Purkinje cell (primary cell): ENCODE measurements around the gene ICAM4. TPM values are rescaled to one million over a fixed set of nuclear protein-coding genes. Genes with fewer than 3 reads are reported as not detected.

ENCODE experiments used
- polyA plus RNA-seq: library from polyadenylated mRNA; unstranded; fragments of >200 nt; fragmentation: Nextera tagmentation; gene quantifications from 2 replicates; pipeline ENCODE4 v1.2.1, GENCODE V29; 2014

Gene ICAM4
- not detected in 2 replicates for polyA plus RNA-seq

GRCh38 chr19:10286803-10287737, at the start of gene ICAM4:
Gene ICAM4, plus strand, starts transcription at chr19:10286955. Its CDS starts 58 bp downstream, at chr19:10287013.

GRCh38 chr19:10251792-10252694, 34.7 kb upstream of the ICAM4 start, which contains the start of gene MRPL4:
Gene MRPL4, plus strand, starts transcription at chr19:10252214. Its CDS starts 40 bp downstream, at chr19:10252254.

GRCh38 chr19:10270616-10271394, 15.9 kb upstream of the ICAM4 start, which contains the start of gene ICAM1:
Gene ICAM1, plus strand, starts transcription at chr19:10271120. Its CDS starts 40 bp downstream, at chr19:10271160.

GRCh38 chr19:10289836-10290356, 3.1 kb downstream of the ICAM4 start, which contains the start of gene ICAM5:
Gene ICAM5, plus strand, starts transcription at chr19:10289952. Its CDS starts 92 bp downstream, at chr19:10290044.

GRCh38 chr19:10309423-10309822, 22.7 kb downstream of the ICAM4 start, which contains the start of gene ZGLP1:
Gene ZGLP1, minus strand, starts transcription at chr19:10309815.

GRCh38 chr19:10315335-10316214, 28.8 kb downstream of the ICAM4 start, which contains the start of gene FDX2:
Gene FDX2, minus strand, starts transcription at chr19:10316015. Its CDS starts 19 bp downstream, at chr19:10315996.

GRCh38 chr19:10332965-10333757, 46.4 kb downstream of the ICAM4 start, which contains the start of gene RAVER1:
Gene RAVER1, minus strand, starts transcription at chr19:10333529. Its CDS starts 22 bp downstream, at chr19:10333507.

Other genes with a start within 250 kb of the ICAM4 start
- 8.1 and 10.2 TPM in 2 replicates for gene SHFL, start 200.6 kb upstream of the ICAM4 start, polyA plus RNA-seq
- gene ANGPTL6, start 184.3 kb upstream of the ICAM4 start, polyA plus RNA-seq, result 1.3 TPM in 1 of 2 replicates, not detected in the other
- gene PPAN, start 180.6 kb upstream of the ICAM4 start, polyA plus RNA-seq, result 0.21 and 0.94 TPM in 2 replicates
- gene P2RY11, start 175.3 kb upstream of the ICAM4 start, polyA plus RNA-seq, result not detected in 2 replicates
- gene EIF3G, start 167.1 kb upstream of the ICAM4 start, polyA plus RNA-seq, result 27.0 and 30.7 TPM in 2 replicates
- gene DNMT1, start 92.0 kb upstream of the ICAM4 start, polyA plus RNA-seq, result 28.9 and 38.4 TPM in 2 replicates
- gene S1PR2, start 55.6 kb upstream of the ICAM4 start, polyA plus RNA-seq, result not detected in 2 replicates
- gene MRPL4, start 34.7 kb upstream of the ICAM4 start, polyA plus RNA-seq, result 11.7 and 13.8 TPM in 2 replicates
- gene ICAM1, start 15.8 kb upstream of the ICAM4 start, polyA plus RNA-seq, result not detected in 2 replicates
- 0.24 TPM in 1 of 2 replicates, not detected in the other for gene ICAM5, start 3.0 kb downstream of the ICAM4 start, polyA plus RNA-seq
- gene ZGLP1, start 22.9 kb downstream of the ICAM4 start, polyA plus RNA-seq, result not detected in 2 replicates
- gene FDX2, start 29.1 kb downstream of the ICAM4 start, polyA plus RNA-seq, result 12.7 and 29.5 TPM in 2 replicates
- gene RAVER1, start 46.6 kb downstream of the ICAM4 start, polyA plus RNA-seq, result 0.13 TPM in 2 replicates
- 2.8 TPM in 1 of 2 replicates, not detected in the other for gene ICAM3, start 52.7 kb downstream of the ICAM4 start, polyA plus RNA-seq
- 8.2 and 13.2 TPM in 2 replicates for gene TYK2, start 93.6 kb downstream of the ICAM4 start, polyA plus RNA-seq
- gene CDC37, start 116.6 kb downstream of the ICAM4 start, polyA plus RNA-seq, result 16.1 and 22.6 TPM in 2 replicates
- gene PDE4A, start 133.6 kb downstream of the ICAM4 start, polyA plus RNA-seq, result 0.63 and 2.5 TPM in 2 replicates
- 11.3 and 23.4 TPM in 2 replicates for gene KEAP1, start 216.4 kb downstream of the ICAM4 start, polyA plus RNA-seq
- gene S1PR5, start 230.5 kb downstream of the ICAM4 start, polyA plus RNA-seq, result 0.32 TPM in 1 of 2 replicates, not detected in the other